GM21381 (cell line): ENCODE measurements around the gene SYNM.
"Not testable (repeated sequence)": the region's sequence is repeated elsewhere in the genome, so short reads cannot be mapped to it uniquely, and the experiment has no call there.

ENCODE experiments used
- ATAC-seq: cut with Tn5 transposase; IDR thresholded peaks from one replicate; pipeline ENCODE4 v1.9.1; 2021; ENCODE audit warnings: mild to moderate bottlenecking, moderate library complexity; ENCODE audit not compliant: unreplicated experiment

Gene SYNM

DNA sequence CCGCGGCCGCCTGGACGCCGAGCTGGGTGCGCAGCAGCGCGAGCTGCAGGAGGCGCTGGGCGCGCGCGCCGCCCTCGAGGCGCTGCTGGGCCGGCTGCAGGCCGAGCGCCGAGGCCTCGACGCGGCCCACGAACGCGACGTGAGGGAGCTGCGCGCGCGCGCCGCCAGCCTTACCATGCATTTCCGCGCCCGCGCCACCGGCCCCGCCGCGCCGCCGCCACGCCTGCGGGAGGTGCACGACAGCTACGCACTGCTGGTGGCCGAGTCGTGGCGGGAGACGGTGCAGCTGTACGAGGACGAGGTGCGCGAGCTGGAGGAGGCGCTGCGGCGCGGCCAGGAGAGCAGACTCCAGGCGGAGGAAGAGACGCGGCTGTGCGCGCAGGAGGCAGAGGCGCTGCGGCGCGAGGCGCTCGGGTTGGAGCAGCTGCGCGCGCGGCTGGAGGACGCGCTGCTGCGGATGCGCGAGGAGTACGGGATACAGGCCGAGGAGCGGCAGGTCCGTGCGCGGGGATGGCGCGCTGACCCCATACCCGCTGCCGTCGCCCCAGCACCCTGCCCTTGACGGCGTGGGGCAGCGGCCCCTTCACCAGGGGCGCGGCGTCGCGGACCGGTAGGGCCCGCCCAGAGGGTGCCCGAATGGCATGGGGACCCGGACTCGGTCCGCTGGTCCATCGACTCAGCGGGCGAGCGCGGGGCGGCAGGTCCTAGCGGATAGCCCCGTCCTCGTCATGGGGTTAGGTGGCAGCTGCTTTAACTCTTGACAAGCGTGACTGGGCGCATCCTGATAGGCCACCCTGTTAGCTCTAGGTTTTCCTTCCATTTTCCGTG lies 848 bp downstream of the SYNM start:
- peak; percentile 38 for ATAC-seq

GRCh38 chr15:99106417-99107220 lies 1.7 kb downstream of the SYNM start:
- ATAC-seq, result no peak

- no peak for ATAC-seq
These were observed 4.1 kb downstream of the SYNM start for GRCh38 chr15:99108993-99109392.

GRCh38 chr15:99109555-99110021 lies 4.7 kb downstream of the SYNM start:
- ATAC-seq, result no peak

- no peak for ATAC-seq
These were observed 5.2 kb downstream of the SYNM start for GRCh38 chr15:99110093-99110492.

DNA sequence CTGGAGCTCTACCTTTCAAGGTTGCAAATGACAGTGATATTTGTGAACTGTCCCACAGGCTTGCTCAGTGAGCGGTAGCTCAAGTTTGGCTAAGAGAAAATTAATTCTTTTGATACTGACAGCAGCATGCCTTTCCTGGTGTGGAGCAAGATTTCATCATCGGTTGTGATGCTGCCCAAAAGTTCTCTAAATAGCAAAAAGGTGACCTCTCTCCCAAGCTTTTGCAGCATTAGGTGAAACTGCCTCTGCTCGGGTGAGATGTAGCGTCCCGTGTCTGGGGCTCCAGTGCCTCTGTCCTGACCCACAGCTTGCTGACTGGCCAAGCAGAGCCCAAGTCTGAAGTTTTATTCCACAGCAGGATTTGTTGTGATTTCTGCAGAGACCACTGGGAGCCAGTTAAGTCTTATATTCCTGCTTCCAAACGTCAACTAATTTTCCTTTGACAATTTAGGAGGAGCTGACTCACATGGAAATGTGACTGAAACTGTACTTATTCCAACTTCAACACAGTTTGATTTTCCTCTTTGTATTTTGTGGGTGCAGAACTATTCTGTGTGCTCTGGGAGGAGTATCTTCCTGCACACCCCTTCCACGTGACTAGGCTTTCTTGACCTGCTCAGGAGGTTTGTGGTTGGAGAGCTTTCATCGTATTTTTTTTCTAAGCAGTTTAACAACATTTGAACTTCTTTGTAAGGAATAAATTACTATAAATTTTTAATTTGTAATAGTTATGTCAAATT lies 5.9 kb downstream of the SYNM start:
- no peak for ATAC-seq

- ATAC-seq, result not testable (repeated sequence)
These were observed 6.8 kb downstream of the SYNM start for GRCh38 chr15:99111641-99112040.

GRCh38 chr15:99113547-99114271 lies 8.8 kb downstream of the SYNM start:
- ATAC-seq, result no peak

GRCh38 chr15:99114511-99115299 lies 9.8 kb downstream of the SYNM start:
- ATAC-seq, result no peak

- ATAC-seq, result no peak
These were observed 10.7 kb downstream of the SYNM start for GRCh38 chr15:99115300-99116215.

- no peak for ATAC-seq
These were observed 12.2 kb downstream of the SYNM start for GRCh38 chr15:99117111-99117510.

- no peak for ATAC-seq
These were observed 12.8 kb downstream of the SYNM start for GRCh38 chr15:99117563-99118257.

GRCh38 chr15:99118258-99118632 lies 13.4 kb downstream of the SYNM start:
- no peak for ATAC-seq

GRCh38 chr15:99118801-99119546 lies 14.1 kb downstream of the SYNM start:
- no peak for ATAC-seq

GRCh38 chr15:99120050-99120777 lies 15.3 kb downstream of the SYNM start:
- ATAC-seq, result no peak

- ATAC-seq, result no peak
These were observed 16.3 kb downstream of the SYNM start for GRCh38 chr15:99121207-99121606.
